ENCODE results near the gene CELSR1.

The CELSR1 gene

GRCh38 chr22:46515208-46516111, 22.0 kb downstream of the CELSR1 start:
- no peak overlapping the region for H3K9ac ChIP-seq (ENCODE audit: low read length)
- no peak overlapping the region for H3K27ac ChIP-seq (ENCODE audit: low read length)
- H3K4me2 ChIP-seq (ENCODE audit: low read length): no peak overlapping the region
- no peaks in the 10 kb centered on the region for H3K9me3 ChIP-seq (ENCODE audit: insufficient read depth, low read length)
- H3K79me2 ChIP-seq (ENCODE audit: low read length): no peaks in the 10 kb centered on the region
- H3K4me3 ChIP-seq (ENCODE audit: low read length): no peak overlapping the region
- no peaks in the 10 kb centered on the region for H3K36me3 ChIP-seq (replicated peaks; ENCODE audit: low read depth, low read length)
- TF ChIP-seq EZH2phosphoT487 (IDR thresholded peaks at IDR 0.05; ENCODE audit: low read depth): no peak
- TF ChIP-seq, protein P1, sequence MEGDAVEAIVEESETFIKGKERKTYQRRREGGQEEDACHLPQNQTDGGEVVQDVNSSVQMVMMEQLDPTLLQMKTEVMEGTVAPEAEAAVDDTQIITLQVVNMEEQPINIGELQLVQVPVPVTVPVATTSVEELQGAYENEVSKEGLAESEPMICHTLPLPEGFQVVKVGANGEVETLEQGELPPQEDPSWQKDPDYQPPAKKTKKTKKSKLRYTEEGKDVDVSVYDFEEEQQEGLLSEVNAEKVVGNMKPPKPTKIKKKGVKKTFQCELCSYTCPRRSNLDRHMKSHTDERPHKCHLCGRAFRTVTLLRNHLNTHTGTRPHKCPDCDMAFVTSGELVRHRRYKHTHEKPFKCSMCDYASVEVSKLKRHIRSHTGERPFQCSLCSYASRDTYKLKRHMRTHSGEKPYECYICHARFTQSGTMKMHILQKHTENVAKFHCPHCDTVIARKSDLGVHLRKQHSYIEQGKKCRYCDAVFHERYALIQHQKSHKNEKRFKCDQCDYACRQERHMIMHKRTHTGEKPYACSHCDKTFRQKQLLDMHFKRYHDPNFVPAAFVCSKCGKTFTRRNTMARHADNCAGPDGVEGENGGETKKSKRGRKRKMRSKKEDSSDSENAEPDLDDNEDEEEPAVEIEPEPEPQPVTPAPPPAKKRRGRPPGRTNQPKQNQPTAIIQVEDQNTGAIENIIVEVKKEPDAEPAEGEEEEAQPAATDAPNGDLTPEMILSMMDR (IDR thresholded peaks at IDR 0.05; ENCODE audit: low read depth, low read length): no peak
- H4K20me1 ChIP-seq (ENCODE audit: insufficient read depth, low read length): 0 out of 2 replicates have a peak, but pooled peaks cover 3% of the 10 kb centered on the region
- H3K27me3 ChIP-seq (ENCODE audit: low read depth, low read length): peaks cover 29% of the 10 kb centered on the region
- peaks cover 5% of the 10 kb centered on the region; the same call in 1 of the 2 replicates for H3K4me1 ChIP-seq (ENCODE audit: low read length)
- no peak overlapping the region for H2AFZ ChIP-seq (ENCODE audit: low read depth, low read length)

GRCh38 chr22:46514592-46515207, 22.7 kb downstream of the CELSR1 start:
- Histone ChIP-seq H3K27ac (ENCODE audit: low read length) (no peak overlapping the region), H2AFZ (ENCODE audit: low read depth, low read length) (no peak overlapping the region), H3K4me1 (ENCODE audit: low read length) (peaks cover 5% of the 10 kb centered on the region; the same call in 1 of the 2 replicates), H3K4me2 (ENCODE audit: low read length) (no peak overlapping the region), H3K9ac (ENCODE audit: low read length) (no peak overlapping the region), H3K36me3 (replicated peaks; ENCODE audit: low read depth, low read length) (no peaks in the 10 kb centered on the region), H4K20me1 (ENCODE audit: insufficient read depth, low read length) (0 out of 2 replicates have a peak, but pooled peaks cover 3% of the 10 kb centered on the region), H3K79me2 (ENCODE audit: low read length) (no peaks in the 10 kb centered on the region), H3K27me3 (ENCODE audit: low read depth, low read length) (peaks cover 29% of the 10 kb centered on the region), H3K9me3 (ENCODE audit: insufficient read depth, low read length) (no peaks in the 10 kb centered on the region), H3K4me3 (ENCODE audit: low read length) (no peak overlapping the region)
- no peak for TF ChIP-seq EZH2phosphoT487 (IDR thresholded peaks at IDR 0.05; ENCODE audit: low read depth)
- TF ChIP-seq, protein P1 (IDR thresholded peaks at IDR 0.05; ENCODE audit: low read depth, low read length): no peak

GRCh38 chr22:46513908-46514550, 23.4 kb downstream of the CELSR1 start:
- Histone ChIP-seq H3K9ac (ENCODE audit: low read length) (no peak overlapping the region), H3K4me2 (ENCODE audit: low read length) (no peak overlapping the region), H3K27ac (ENCODE audit: low read length) (no peak overlapping the region), H3K4me1 (ENCODE audit: low read length) (peaks cover 5% of the 10 kb centered on the region; the same call in 1 of the 2 replicates), H3K79me2 (ENCODE audit: low read length) (no peaks in the 10 kb centered on the region), H4K20me1 (ENCODE audit: insufficient read depth, low read length) (peaks cover 5% of the 10 kb centered on the region; the same call in 1 of the 2 replicates), H3K36me3 (replicated peaks; ENCODE audit: low read depth, low read length) (no peaks in the 10 kb centered on the region), H3K27me3 (ENCODE audit: low read depth, low read length) (peaks cover 29% of the 10 kb centered on the region), H2AFZ (ENCODE audit: low read depth, low read length) (no peak overlapping the region), H3K9me3 (ENCODE audit: insufficient read depth, low read length) (no peaks in the 10 kb centered on the region), H3K4me3 (ENCODE audit: low read length) (no peak overlapping the region)
- TF ChIP-seq, protein P1 (IDR thresholded peaks at IDR 0.05; ENCODE audit: low read depth, low read length): no peak
- no peak for TF ChIP-seq EZH2phosphoT487 (IDR thresholded peaks at IDR 0.05; ENCODE audit: low read depth)

Measured in OCI-LY3 (cell line).